GM12872 (cell line): ENCODE data around the gene VSIG10.

Experiments used
- TF ChIP-seq, protein P1 (sequence below): IDR thresholded peaks from 3 replicates; pipeline ENCODE4 v1.5.1; 2011; ENCODE audit warnings: low read depth, mild to moderate bottlenecking, low read length, moderate library complexity; ENCODE audit not compliant: insufficient read depth

Gene VSIG10

DNA sequence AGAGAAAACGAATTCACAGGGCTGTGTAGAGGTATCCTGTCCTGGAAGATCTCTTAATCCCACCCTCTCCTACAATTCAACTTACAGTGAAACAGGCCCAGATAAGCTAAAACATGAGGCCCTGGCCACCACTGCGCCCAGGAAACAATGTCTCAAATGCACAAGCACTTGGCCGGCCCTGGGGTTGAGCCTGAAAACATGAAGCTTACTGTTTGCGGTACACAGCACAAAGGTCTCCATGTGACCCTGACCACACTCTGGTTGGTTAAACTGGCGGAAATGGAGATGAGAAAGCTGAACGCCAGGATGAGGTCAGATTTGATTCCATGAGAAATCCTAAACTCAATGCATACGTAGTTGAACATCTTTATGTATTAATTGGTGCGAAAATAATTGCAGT, 59.2 kb downstream of the VSIG10 start:
- TF ChIP-seq, protein P1, sequence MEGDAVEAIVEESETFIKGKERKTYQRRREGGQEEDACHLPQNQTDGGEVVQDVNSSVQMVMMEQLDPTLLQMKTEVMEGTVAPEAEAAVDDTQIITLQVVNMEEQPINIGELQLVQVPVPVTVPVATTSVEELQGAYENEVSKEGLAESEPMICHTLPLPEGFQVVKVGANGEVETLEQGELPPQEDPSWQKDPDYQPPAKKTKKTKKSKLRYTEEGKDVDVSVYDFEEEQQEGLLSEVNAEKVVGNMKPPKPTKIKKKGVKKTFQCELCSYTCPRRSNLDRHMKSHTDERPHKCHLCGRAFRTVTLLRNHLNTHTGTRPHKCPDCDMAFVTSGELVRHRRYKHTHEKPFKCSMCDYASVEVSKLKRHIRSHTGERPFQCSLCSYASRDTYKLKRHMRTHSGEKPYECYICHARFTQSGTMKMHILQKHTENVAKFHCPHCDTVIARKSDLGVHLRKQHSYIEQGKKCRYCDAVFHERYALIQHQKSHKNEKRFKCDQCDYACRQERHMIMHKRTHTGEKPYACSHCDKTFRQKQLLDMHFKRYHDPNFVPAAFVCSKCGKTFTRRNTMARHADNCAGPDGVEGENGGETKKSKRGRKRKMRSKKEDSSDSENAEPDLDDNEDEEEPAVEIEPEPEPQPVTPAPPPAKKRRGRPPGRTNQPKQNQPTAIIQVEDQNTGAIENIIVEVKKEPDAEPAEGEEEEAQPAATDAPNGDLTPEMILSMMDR, result no peak

DNA sequence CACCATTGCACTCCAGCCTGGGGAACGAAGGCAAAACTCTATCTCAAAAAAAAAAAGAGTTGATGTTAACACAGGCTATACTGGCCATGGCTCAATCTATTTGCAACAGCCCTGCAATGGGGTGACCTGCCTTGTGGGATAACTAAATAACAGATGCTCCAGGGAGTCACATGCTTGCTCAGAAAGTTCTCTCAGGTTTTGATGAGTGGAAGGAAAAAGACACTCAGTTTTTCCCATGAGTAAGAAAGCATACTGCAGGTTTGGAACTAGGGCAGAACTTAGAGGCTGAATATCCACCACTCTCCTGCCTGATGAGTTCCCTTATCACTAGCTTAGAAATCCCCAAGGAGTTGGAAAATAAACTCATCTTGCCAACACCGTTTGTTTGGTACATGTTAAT, 59.7 kb downstream of the VSIG10 start:
- TF ChIP-seq, protein P1, result no peak

DNA sequence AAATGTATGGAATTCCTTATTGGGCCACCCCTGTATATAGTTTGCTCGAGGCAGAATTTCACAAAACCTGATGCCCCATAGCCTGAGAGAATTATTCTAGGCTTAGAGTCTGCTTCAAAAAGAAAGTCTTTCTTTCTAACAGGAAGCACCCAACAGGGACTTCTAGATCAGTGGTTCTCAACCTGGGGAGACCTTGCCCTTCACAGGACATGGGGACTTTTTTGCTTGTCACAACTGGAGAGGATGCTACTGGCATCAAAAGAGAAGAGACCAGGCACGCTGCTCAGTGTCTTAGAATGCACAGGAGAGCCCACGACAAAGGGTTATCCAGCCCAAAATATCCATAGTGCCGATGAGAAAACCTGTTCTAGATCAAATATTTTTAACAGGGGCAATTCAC, 61.7 kb downstream of the VSIG10 start:
- TF ChIP-seq, protein P1, result no peak

DNA sequence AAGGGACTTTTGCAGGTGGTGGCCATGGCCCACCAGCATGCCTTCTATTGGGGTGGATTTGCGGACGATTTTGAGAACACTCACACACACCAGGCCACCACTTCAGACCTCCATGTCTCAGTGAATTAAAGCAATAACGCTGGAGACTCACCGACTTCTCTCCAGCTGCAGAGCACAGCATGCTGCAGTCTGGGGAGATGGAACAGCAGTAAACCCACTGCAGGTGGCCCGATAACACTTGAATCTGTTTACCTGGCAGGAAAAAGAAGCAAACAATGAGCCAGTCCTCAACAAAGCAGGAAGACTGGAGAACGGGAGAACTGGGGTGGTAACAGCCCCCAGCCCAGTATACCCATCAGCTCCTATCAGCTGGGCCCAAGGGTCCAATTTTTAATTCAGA, 65.7 kb downstream of the VSIG10 start:
- TF ChIP-seq, protein P1, result no peak

DNA sequence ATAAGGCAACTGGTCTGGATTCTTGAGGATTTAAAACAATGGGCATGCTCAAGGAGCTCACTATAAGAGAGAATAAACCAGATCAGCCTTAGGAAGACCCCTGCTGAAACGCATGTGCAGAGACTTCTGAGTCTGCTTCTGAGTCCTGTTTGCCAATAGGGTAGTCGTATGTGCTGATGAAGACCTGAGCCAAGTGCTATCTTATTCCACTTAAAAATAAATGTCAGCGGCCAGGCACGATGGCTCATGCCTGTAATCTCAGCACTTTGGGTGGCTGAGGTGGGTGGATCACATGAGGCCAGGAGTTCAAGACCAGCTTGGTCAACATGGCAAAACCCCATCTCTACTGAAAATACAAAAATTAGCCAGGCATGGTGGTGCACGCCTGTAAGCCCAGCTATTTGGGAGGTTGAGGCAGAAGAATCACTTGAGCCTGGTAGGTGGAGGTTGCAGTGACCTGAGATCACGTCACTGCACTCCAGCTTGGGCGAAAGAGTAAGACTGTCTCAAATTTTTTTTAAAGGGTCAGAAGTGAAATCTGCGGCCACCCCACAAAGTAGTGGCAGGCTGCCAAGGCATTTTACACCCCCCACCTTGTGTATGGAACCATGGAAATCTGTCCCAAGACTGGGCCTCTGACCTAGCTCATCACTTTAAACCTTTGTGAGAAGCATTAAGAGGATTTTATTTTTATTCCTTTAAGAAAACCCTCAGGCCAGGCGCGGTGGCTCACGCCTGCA, 67.0 kb downstream of the VSIG10 start:
- TF ChIP-seq, protein P1, result no peak

DNA sequence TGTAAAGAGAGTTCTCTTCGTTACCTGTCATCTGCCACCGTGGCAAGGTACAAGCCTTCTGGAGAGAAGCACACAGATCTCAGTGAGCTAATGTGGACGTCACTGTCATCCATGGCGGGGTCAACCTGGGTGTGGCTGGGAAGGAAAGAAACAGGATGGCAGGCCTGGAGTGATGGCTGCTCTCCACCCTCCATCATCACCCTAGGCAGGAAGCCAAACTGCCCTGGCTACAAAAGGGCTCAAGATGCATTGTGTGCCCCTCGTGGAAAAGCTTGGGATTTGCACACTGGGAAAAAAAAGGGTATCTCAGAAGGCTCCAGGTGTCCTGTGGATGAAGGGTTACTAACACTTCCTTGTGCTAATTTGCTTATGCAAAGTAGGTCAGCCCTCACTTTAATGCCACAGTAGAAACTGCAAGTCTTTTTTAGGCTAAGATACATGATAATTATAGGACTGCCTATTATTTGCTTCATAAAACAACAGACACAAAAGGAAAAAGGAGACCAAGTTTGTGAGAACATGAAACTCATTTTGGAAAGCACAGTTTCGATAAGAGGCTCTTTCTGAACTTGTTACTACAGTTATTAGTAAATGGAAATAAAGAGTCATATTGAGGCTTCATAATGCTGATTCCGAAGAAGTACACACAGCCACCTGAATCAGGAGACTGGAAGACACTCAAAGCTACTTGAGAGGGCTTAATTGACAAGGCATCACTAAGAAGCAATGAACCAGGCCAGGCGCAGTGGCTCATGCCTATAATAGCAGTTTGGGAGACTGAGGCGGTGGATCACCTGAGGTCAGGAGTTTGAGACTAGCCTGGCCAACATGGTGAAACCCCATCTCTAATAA, 68.4 kb downstream of the VSIG10 start:
- TF ChIP-seq, protein P1, result peak; percentile 24; the same call in 1 of the 3 replicates

DNA sequence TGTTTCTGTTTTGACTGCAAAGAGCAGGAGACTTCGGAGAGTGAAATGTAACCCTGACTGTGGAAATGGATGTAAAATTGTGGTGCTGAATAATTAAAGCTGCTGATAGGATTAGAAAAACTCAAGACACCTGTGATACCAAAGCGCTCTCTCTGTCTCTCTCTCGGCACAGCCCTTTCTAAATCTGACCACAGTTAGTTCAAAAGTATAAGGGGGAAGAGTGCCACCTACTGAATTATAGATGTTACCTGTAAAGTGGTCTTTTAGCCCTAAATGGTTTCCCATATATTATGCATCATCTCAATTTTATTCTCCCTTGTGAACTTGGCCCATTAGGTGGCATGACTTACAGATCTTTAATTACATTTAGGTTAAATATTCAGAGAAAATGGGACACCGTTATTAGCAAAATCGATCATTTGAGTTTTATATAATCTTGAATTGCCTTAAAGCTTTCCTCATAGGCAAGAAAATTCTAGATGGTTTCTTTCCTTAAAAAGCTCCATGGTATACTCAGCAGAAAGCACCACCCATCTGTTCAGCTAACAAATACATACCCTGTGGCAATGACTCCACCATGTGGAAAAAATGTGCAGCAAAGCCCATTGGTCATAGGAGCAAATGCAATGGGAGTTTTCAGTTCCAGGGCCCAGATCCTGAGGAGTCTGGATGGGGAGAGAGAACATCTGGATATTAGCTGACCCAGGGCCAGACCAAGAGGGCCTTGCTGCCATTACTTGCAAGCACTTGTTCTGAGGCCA, 69.2 kb downstream of the VSIG10 start:
- TF ChIP-seq, protein P1, result no peak
